ENCODE results near the gene SKA1. TPM values are rescaled to one million over a fixed set of nuclear protein-coding genes. Genes with fewer than 3 reads are reported as not detected.

SKA1 gene
- total RNA-seq, 4 donors from 2014 or later, result not detected

DNA sequence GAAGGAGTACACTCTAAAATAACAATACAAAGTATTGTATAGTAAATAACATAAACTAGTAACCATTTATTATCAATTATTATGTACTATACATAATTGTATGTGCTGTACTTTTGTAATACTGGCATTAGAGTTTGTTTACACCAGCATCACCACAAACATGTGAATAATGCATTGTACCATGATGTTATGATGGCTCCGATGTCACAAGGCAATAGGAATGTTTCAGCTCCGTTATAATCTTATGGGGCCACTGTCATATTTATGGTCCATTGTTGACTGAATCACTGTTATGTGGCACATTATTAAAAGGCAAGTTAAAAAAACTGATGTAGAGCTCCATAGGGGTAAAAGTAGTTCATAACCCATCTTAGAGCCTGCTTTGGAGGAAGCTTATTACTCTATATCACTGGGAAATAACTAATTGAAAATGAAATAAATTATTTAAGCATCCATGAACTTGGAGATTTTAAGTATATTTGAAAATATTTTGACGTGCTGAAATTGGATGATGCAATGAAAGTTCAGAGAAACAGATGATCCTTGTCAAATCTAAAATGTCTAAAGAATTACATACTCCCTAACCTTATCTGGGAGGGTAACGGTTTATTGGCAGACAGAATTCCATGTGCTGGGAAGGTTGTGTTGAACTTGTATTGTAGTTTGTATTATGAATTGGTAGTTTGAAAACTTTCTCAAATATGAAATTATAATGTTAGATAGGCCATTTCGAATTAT, 2.4 kb downstream of the SKA1 start:
- WGBS, result 90% methylated on average over 5 of the region's 5 CpGs
- H3K27ac ChIP-seq (replicated peaks in 1 of 4), result no peak overlapping the region
- intact Hi-C loops (cut with DNase I), result no loop called here
- no peak for TF ChIP-seq POLR2AphosphoS5 (IDR thresholded peaks at IDR 0.05)
- TF ChIP-seq POLR2A (IDR thresholded peaks at IDR 0.05; ENCODE audit: low read depth), result no peak
- TF ChIP-seq, protein P1, sequence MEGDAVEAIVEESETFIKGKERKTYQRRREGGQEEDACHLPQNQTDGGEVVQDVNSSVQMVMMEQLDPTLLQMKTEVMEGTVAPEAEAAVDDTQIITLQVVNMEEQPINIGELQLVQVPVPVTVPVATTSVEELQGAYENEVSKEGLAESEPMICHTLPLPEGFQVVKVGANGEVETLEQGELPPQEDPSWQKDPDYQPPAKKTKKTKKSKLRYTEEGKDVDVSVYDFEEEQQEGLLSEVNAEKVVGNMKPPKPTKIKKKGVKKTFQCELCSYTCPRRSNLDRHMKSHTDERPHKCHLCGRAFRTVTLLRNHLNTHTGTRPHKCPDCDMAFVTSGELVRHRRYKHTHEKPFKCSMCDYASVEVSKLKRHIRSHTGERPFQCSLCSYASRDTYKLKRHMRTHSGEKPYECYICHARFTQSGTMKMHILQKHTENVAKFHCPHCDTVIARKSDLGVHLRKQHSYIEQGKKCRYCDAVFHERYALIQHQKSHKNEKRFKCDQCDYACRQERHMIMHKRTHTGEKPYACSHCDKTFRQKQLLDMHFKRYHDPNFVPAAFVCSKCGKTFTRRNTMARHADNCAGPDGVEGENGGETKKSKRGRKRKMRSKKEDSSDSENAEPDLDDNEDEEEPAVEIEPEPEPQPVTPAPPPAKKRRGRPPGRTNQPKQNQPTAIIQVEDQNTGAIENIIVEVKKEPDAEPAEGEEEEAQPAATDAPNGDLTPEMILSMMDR (IDR thresholded peaks at IDR 0.05), result no peak
- TF ChIP-seq EP300 (IDR thresholded peaks at IDR 0.05), result no peak
- H3K4me1 ChIP-seq, result peaks cover 9 to 16% (median 12%) of the 10 kb centered on the region in 4 donors
- DNase-seq (ENCODE audit: extremely low spot score), result no peak
- no peaks in the 10 kb centered on the region for H3K36me3 ChIP-seq
- H3K4me3 ChIP-seq, result no peak overlapping the region
- H3K9me3 ChIP-seq, result no peaks in the 10 kb centered on the region
- H3K27me3 ChIP-seq, result no peaks in the 10 kb centered on the region

GRCh38 chr18:50388988-50389387, 14.1 kb downstream of the SKA1 start:
- DNase-seq (ENCODE audit: extremely low spot score), result no peak
- TF ChIP-seq, protein P1 (IDR thresholded peaks at IDR 0.05), result no peak
- TF ChIP-seq POLR2A (IDR thresholded peaks at IDR 0.05; ENCODE audit: low read depth) (no peak), EP300 (IDR thresholded peaks at IDR 0.05) (no peak), POLR2AphosphoS5 (IDR thresholded peaks at IDR 0.05) (no peak)
- H3K27ac ChIP-seq (replicated peaks in 1 of 4), result no peak overlapping the region
- intact Hi-C loops (cut with DNase I), result no loop called here
- H3K27me3 ChIP-seq, result no peaks in the 10 kb centered on the region
- H3K9me3 ChIP-seq, result no peaks in the 10 kb centered on the region
- H3K36me3 ChIP-seq, result no peaks in the 10 kb centered on the region
- H3K4me1 ChIP-seq, result no peaks in the 10 kb centered on the region
- no peak overlapping the region for H3K4me3 ChIP-seq
- 88% methylated on average over 2 of the region's 2 CpGs for WGBS

DNA sequence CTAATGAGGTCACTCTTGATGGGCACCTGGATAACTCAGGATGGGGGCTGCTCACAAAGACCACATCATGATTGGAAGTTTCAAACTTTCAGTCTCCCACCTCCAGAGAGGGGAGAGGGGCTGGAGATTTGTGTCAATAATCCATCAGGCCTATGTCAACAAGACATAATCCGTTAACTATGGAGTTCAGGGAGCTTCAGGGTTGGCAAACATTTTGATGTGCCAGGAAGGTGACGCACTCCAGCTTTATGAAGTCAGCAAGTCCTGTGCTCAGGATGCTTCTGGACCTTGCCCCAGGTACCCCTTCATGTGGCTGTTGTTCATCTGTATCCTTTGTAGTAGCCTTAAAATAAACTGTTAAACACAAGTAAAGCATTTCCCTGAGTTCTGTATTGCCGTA, 19.0 kb downstream of the SKA1 start:
- Histone ChIP-seq H3K27me3 (peaks cover 0 to 8% (median 0%) of the 10 kb centered on the region in 4 donors), H3K27ac (replicated peaks in 1 of 4) (no peak overlapping the region), H3K4me3 (no peak overlapping the region), H3K9me3 (no peaks in the 10 kb centered on the region), H3K4me1 (no peaks in the 10 kb centered on the region), H3K36me3 (no peaks in the 10 kb centered on the region)
- TF ChIP-seq EP300 (IDR thresholded peaks at IDR 0.05) (no peak), POLR2AphosphoS5 (IDR thresholded peaks at IDR 0.05) (no peak), POLR2A (IDR thresholded peaks at IDR 0.05; ENCODE audit: low read depth) (no peak)
- TF ChIP-seq, protein P1 (IDR thresholded peaks at IDR 0.05), result no peak
- intact Hi-C loops (cut with DNase I), result no loop called here
- no peak for DNase-seq (ENCODE audit: extremely low spot score)
- WGBS, result 93% methylated on average over 3 of the region's 3 CpGs

DNA sequence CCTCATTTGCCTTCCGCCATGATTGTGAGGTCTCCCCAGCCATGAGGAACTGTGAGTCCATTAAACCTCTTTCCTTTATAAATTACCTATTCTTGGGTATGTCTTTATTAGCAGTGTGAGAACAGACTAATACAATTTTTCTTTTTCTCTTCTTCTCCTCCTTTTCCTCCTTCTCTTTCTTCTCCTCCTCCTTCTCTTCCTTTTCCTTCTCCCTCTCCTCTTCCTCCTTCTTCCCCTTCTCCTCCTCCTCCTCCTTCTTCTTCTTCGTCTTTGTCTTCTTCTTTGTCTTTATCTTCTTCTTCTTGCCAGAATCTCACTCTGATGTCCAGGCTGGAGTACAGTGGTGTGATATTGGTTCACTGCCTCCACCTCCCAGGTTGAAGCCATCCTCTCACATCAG, 20.2 kb downstream of the SKA1 start:
- WGBS, result 89% methylated on average over 2 of the region's 2 CpGs
- H3K4me3 ChIP-seq, result no peak overlapping the region
- TF ChIP-seq, protein P1 (IDR thresholded peaks at IDR 0.05), result no peak
- TF ChIP-seq POLR2AphosphoS5 (IDR thresholded peaks at IDR 0.05) (no peak), EP300 (IDR thresholded peaks at IDR 0.05) (no peak), POLR2A (IDR thresholded peaks at IDR 0.05; ENCODE audit: low read depth) (no peak)
- H3K27ac ChIP-seq (replicated peaks in 1 of 4), result no peak overlapping the region
- no peak for DNase-seq (ENCODE audit: extremely low spot score)
- H3K27me3 ChIP-seq, result peaks cover 0 to 19% (median 0%) of the 10 kb centered on the region in 4 donors
- no peaks in the 10 kb centered on the region for H3K4me1 ChIP-seq
- intact Hi-C loops (cut with DNase I), result no loop called here
- no peaks in the 10 kb centered on the region for H3K9me3 ChIP-seq
- H3K36me3 ChIP-seq, result no peaks in the 10 kb centered on the region

Data from esophagus muscularis mucosa (tissue), 4 donors.